ENCODE results near the gene CRIP1.

Gene CRIP1

DNA sequence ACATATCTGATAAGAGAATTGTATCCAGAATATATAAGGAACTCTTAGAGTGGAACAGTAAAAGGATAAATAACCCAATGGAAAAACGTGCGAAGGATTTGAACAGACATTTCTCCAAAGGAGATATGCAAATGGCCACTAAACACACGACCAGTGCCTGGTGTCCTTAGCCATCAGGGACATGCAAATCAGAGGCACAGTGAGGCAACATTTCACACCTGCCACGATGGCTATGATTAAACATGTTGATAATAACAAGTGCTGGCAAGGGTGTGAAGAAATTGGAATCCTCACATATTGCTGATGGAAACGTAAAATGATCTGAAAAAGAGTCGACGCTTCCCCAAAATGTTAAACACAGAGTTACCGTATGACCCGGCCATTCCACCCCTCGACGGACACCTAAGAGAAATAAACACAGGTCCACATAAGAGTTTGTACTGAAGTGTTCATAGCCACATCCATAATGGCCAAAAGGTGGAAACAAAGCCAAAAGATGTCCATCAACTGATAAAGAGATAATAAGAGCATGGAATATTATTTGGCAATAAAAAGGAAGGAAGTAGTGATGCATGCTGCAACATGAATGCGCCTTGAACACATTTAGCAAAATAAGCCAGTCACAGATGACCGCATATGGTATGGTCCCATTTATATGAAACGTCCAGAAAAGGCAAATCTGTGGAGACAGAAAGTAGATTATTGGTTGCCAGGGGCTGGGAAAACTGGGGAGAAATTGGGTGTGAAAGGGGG is 33.4 kb downstream of the CRIP1 start:
- Histone ChIP-seq H2AK5ac (ENCODE audit: low read length, severe bottlenecking) (no peak overlapping the region), H3K4me1 (ENCODE audit: control insufficient read depth, insufficient read depth, low read depth, low read length) (no peaks in the 10 kb centered on the region), H3K4ac (ENCODE audit: low read depth in 1 of 2, low read length in 2 of 2) (no peak overlapping the region), H3K27ac (ENCODE audit: low read length, poor library complexity, severe bottlenecking) (no peak overlapping the region), H3K4me3 (ENCODE audit: insufficient read depth in 1 of 2, low read depth in 1 of 2, low read length in 2 of 2) (no peak overlapping the region), H2BK5ac (ENCODE audit: low read depth, low read length, poor library complexity, severe bottlenecking) (no peak overlapping the region), H2AFZ (ENCODE audit: low read depth, low read length) (no peak overlapping the region), H3K9ac (ENCODE audit: low read length) (no peak overlapping the region), H3K4me2 (ENCODE audit: low read length, poor library complexity, severe bottlenecking) (no peak overlapping the region), H3K79me1 (replicated peaks; ENCODE audit: low read length, poor library complexity, severe bottlenecking) (no peaks in the 10 kb centered on the region), H3K14ac (ENCODE audit: low read length in 2 of 2) (no peak overlapping the region), H3K27me3 (ENCODE audit: control insufficient read depth in 1 of 2, insufficient read depth in 1 of 2, low read length in 2 of 2) (peaks cover 5 to 47% of the 10 kb centered on the region in 2 experiments), H3K36me3 (ENCODE audit: control insufficient read depth in 1 of 2, insufficient read depth in 2 of 2, low read depth in 1 of 2, low read length in 2 of 2) (no peaks in the 10 kb centered on the region), H3K9me3 (ENCODE audit: control insufficient read depth, low read length) (peaks cover 3% of the 10 kb centered on the region), H2BK120ac (ENCODE audit: low read depth, low read length) (no peak overlapping the region), H4K8ac (ENCODE audit: low read length) (no peak overlapping the region), H3K23ac (ENCODE audit: low read length in 2 of 2) (no peak overlapping the region), H2BK15ac (ENCODE audit: low read depth, poor library complexity, severe bottlenecking) (no peak overlapping the region), H2BK12ac (ENCODE audit: low read length in 2 of 2) (no peak overlapping the region), H4K91ac (ENCODE audit: low read length) (no peak overlapping the region), H3K18ac (ENCODE audit: low read depth in 1 of 2, low read length in 2 of 2) (no peak overlapping the region)
- DNase-seq: no peak
- 83% methylated on average over 14 of the region's 14 CpGs for WGBS

DNA sequence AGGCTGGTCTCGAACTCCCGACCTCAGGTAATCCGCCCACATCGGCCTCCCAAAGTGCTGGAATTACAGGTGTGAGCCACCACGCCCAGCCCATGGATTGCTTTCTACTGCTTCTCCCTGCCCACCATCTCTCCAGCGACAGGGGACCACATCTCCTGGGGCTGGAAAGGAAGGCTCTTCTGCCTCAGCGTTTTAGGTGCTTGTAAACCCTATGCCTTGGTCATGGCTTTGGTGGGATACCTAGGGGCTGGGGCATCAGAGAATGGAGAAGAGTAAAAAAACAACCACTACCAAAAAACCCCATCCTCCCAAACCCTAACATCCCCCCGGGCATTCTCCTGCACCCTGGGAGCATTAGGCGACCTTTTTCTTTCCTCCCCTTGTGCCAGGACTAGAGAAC is 38.6 kb downstream of the CRIP1 start:
- H3K27me3 ChIP-seq (ENCODE audit: control insufficient read depth in 1 of 2, insufficient read depth in 1 of 2, low read length in 2 of 2): peaks cover 4 to 40% of the 10 kb centered on the region in 2 experiments
- H2BK12ac ChIP-seq (ENCODE audit: low read length in 2 of 2): no peak overlapping the region
- H4K8ac ChIP-seq (ENCODE audit: low read length): no peak overlapping the region
- H2BK5ac ChIP-seq (ENCODE audit: low read depth, low read length, poor library complexity, severe bottlenecking): no peak overlapping the region
- H2BK15ac ChIP-seq (ENCODE audit: low read depth, poor library complexity, severe bottlenecking): no peak overlapping the region
- no peak overlapping the region for H3K18ac ChIP-seq (ENCODE audit: low read depth in 1 of 2, low read length in 2 of 2)
- H3K9me3 ChIP-seq (ENCODE audit: control insufficient read depth, low read length): no peaks in the 10 kb centered on the region
- H4K91ac ChIP-seq (ENCODE audit: low read length): no peak overlapping the region
- H3K79me1 ChIP-seq (replicated peaks; ENCODE audit: low read length, poor library complexity, severe bottlenecking): no peaks in the 10 kb centered on the region
- WGBS: 86% methylated on average over 7 of the region's 9 CpGs
- no peak overlapping the region for H3K14ac ChIP-seq (ENCODE audit: low read length in 2 of 2)
- peaks cover 0 to 9% of the 10 kb centered on the region in 2 experiments for H3K36me3 ChIP-seq (ENCODE audit: control insufficient read depth in 1 of 2, insufficient read depth in 2 of 2, low read depth in 1 of 2, low read length in 2 of 2)
- H3K4ac ChIP-seq (ENCODE audit: low read depth in 1 of 2, low read length in 2 of 2): no peak overlapping the region
- H2AK5ac ChIP-seq (ENCODE audit: low read length, severe bottlenecking): no peak overlapping the region
- H2AFZ ChIP-seq (ENCODE audit: low read depth, low read length): no peak overlapping the region
- H3K9ac ChIP-seq (ENCODE audit: low read length): no peak overlapping the region
- H3K4me1 ChIP-seq (ENCODE audit: control insufficient read depth, insufficient read depth, low read depth, low read length): peaks cover 14% of the 10 kb centered on the region
- H3K4me2 ChIP-seq (ENCODE audit: low read length, poor library complexity, severe bottlenecking): no peak overlapping the region
- H3K27ac ChIP-seq (ENCODE audit: low read length, poor library complexity, severe bottlenecking): no peak overlapping the region
- H3K4me3 ChIP-seq (ENCODE audit: insufficient read depth in 1 of 2, low read depth in 1 of 2, low read length in 2 of 2): no peak overlapping the region
- H3K23ac ChIP-seq (ENCODE audit: low read length in 2 of 2): no peak overlapping the region
- H2BK120ac ChIP-seq (ENCODE audit: low read depth, low read length): no peak overlapping the region
- no peak for DNase-seq

GRCh38 chr14:105525861-105526775 is 39.4 kb downstream of the CRIP1 start, which contains the start of gene TMEM121:
Gene TMEM121, plus strand, starts transcription at chr14:105526583. Its CDS starts 2,252 bp downstream, at chr14:105528835.
- H3K27me3 ChIP-seq (ENCODE audit: control insufficient read depth in 1 of 2, insufficient read depth in 1 of 2, low read length in 2 of 2): peaks cover 4 to 41% of the 10 kb centered on the region in 2 experiments
- no peak within 1 kb of the TSS for H2BK5ac ChIP-seq (ENCODE audit: low read depth, low read length, poor library complexity, severe bottlenecking)
- H3K4ac ChIP-seq (ENCODE audit: low read depth in 1 of 2, low read length in 2 of 2): no peak within 1 kb of the TSS
- peak within 1 kb of the TSS; percentile 51 for H2AFZ ChIP-seq (ENCODE audit: low read depth, low read length)
- H3K4me1 ChIP-seq (ENCODE audit: control insufficient read depth, insufficient read depth, low read depth, low read length): peaks cover 14% of the 10 kb centered on the region
- H3K36me3 ChIP-seq (ENCODE audit: control insufficient read depth in 1 of 2, insufficient read depth in 2 of 2, low read depth in 1 of 2, low read length in 2 of 2): peaks cover 0 to 9% of the 10 kb centered on the region in 2 experiments
- peak within 1 kb of the TSS; percentile 7 for H4K91ac ChIP-seq (ENCODE audit: low read length)
- H2BK15ac ChIP-seq (ENCODE audit: low read depth, poor library complexity, severe bottlenecking): no peak within 1 kb of the TSS
- H3K9ac ChIP-seq (ENCODE audit: low read length): peak within 1 kb of the TSS; percentile 36
- no peak for DNase-seq
- H3K9me3 ChIP-seq (ENCODE audit: control insufficient read depth, low read length): no peaks in the 10 kb centered on the region
- no peak within 1 kb of the TSS for H2BK12ac ChIP-seq (ENCODE audit: low read length in 2 of 2)
- 58% methylated on average over 19 of the region's 88 CpGs for WGBS
- peak within 1 kb of the TSS in 1 of 2 experiments; percentile 15 for H3K14ac ChIP-seq (ENCODE audit: low read length in 2 of 2)
- no peak within 1 kb of the TSS for H2AK5ac ChIP-seq (ENCODE audit: low read length, severe bottlenecking)
- peak within 1 kb of the TSS in 1 of 2 experiments; percentile 38 for H3K18ac ChIP-seq (ENCODE audit: low read depth in 1 of 2, low read length in 2 of 2)
- H4K8ac ChIP-seq (ENCODE audit: low read length): no peak within 1 kb of the TSS
- no peak within 1 kb of the TSS for H3K23ac ChIP-seq (ENCODE audit: low read length in 2 of 2)
- H2BK120ac ChIP-seq (ENCODE audit: low read depth, low read length): no peak within 1 kb of the TSS
- peak within 1 kb of the TSS; percentile 45 to 75 for H3K4me3 ChIP-seq (ENCODE audit: insufficient read depth in 1 of 2, low read depth in 1 of 2, low read length in 2 of 2)
- H3K27ac ChIP-seq (ENCODE audit: low read length, poor library complexity, severe bottlenecking): no peak within 1 kb of the TSS
- H3K79me1 ChIP-seq (replicated peaks; ENCODE audit: low read length, poor library complexity, severe bottlenecking): no peaks in the 10 kb centered on the region
- peak within 1 kb of the TSS; percentile 62 for H3K4me2 ChIP-seq (ENCODE audit: low read length, poor library complexity, severe bottlenecking)

Data from mesenchymal stem cell (in vitro differentiated cells and primary cell).